ENCODE results near the gene CEND1. TPM values are rescaled to one million over a fixed set of nuclear protein-coding genes. Genes with fewer than 3 reads are reported as not detected.

The CEND1 gene
- total RNA-seq, 2 donors from 2014 or later = 1.2 to 3.9 TPM

- Mint-ChIP-seq H3K27ac (peak overlapping the region; percentile 86), H3K9me3 (no peaks in the 10 kb centered on the region), H3K27me3 (no peaks in the 10 kb centered on the region), H3K4me1 (no peaks in the 10 kb centered on the region), H3K36me3 (ENCODE audit: low read depth) (peaks cover 32% of the 10 kb centered on the region), H3K4me3 (peak overlapping the region; percentile 83)
- no peak for ATAC-seq (replicated peaks)
Observed at GRCh38 chr11:774873-775592, 14.9 kb downstream of the CEND1 start.

DNA sequence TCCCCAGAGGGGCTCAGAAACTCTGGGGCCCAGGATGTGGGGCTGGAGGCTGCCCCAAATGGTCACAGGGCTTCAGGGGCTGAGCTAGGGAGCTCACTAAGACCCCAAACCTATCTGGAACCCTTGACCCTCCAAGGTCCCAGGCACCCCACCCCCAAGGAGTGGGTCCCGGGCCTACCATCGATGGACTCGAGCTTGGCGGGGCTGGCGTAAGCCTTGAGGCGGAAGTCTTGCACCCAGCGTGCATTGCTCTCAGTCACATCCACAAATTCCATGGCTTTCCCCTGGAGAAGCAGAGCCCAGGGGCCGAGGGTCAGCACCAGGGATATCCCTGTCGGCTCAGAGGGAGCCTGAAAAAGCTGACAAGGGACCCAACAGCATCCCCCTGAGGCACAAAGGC lies 16.1 kb downstream of the CEND1 start:
- H3K4me1 Mint-ChIP-seq = no peaks in the 10 kb centered on the region
- H3K9me3 Mint-ChIP-seq = no peaks in the 10 kb centered on the region
- ATAC-seq (replicated peaks) = no peak
- peaks cover 38% of the 10 kb centered on the region for H3K36me3 Mint-ChIP-seq (ENCODE audit: low read depth)
- no peak overlapping the region for H3K27ac Mint-ChIP-seq
- no peak overlapping the region for H3K4me3 Mint-ChIP-seq
- no peaks in the 10 kb centered on the region for H3K27me3 Mint-ChIP-seq

GRCh38 chr11:773425-773824 lies 16.5 kb downstream of the CEND1 start:
- Mint-ChIP-seq H3K9me3 (no peaks in the 10 kb centered on the region), H3K27ac (no peak overlapping the region), H3K4me1 (no peaks in the 10 kb centered on the region), H3K36me3 (ENCODE audit: low read depth) (peaks cover 38% of the 10 kb centered on the region), H3K4me3 (no peak overlapping the region), H3K27me3 (no peaks in the 10 kb centered on the region)
- ATAC-seq (replicated peaks) = no peak

- peaks cover 38% of the 10 kb centered on the region for H3K36me3 Mint-ChIP-seq (ENCODE audit: low read depth)
- H3K4me1 Mint-ChIP-seq = no peaks in the 10 kb centered on the region
- H3K27me3 Mint-ChIP-seq = no peaks in the 10 kb centered on the region
- no peak overlapping the region for H3K27ac Mint-ChIP-seq
- ATAC-seq (replicated peaks) = no peak
- H3K4me3 Mint-ChIP-seq = no peak overlapping the region
- H3K9me3 Mint-ChIP-seq = no peaks in the 10 kb centered on the region
Observed at GRCh38 chr11:772429-773390, 17.2 kb downstream of the CEND1 start.

GRCh38 chr11:771617-772204 lies 18.2 kb downstream of the CEND1 start:
- Mint-ChIP-seq H3K36me3 (ENCODE audit: low read depth) (peaks cover 44% of the 10 kb centered on the region), H3K9me3 (no peaks in the 10 kb centered on the region), H3K4me1 (no peaks in the 10 kb centered on the region), H3K27ac (no peak overlapping the region), H3K27me3 (no peaks in the 10 kb centered on the region), H3K4me3 (no peak overlapping the region)
- no peak for ATAC-seq (replicated peaks)

- no peaks in the 10 kb centered on the region for H3K27me3 Mint-ChIP-seq
- ATAC-seq (replicated peaks) = no peak
- H3K4me1 Mint-ChIP-seq = no peaks in the 10 kb centered on the region
- H3K27ac Mint-ChIP-seq = no peak overlapping the region
- peaks cover 46% of the 10 kb centered on the region for H3K36me3 Mint-ChIP-seq (ENCODE audit: low read depth)
- H3K9me3 Mint-ChIP-seq = no peaks in the 10 kb centered on the region
- H3K4me3 Mint-ChIP-seq = no peak overlapping the region
Observed at GRCh38 chr11:770642-771616, 19.0 kb downstream of the CEND1 start.

DNA sequence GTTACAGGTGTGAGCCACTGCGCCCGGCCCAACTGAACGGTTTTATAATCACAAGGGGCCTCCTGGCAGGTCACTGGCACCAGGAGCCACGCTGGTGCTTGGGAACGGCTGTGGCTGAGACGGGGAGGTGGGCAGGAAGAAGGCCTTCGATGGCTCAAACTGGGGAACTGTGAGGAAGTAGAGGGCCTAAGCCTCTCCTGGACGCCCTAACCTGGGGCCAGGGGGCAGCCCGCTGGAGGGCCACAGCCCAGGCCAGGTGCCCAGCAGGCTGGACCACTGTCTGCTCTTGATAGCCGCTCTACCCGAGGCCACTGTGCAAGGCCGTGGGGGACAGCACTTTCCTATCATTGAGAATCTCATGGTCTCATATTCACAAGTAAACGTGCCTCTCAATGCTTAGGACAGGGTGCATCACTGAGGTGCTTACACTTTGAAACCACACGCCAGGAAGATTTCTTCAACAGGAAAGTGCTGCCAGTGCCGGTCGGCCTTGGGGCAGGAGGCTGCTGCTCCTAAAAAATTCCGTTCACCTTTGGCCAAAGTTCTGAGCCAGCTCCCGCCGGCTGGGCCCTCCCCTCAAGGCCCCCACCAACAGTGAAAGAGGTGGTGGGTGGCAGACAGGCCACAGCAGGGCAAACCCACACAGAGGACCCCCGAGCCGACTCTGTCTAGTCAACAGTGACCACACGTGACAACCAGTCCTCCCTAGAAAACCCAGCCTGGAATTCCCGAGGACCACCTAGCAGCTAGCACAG lies 19.8 kb downstream of the CEND1 start:
- no peak for ATAC-seq (replicated peaks)
- H3K36me3 Mint-ChIP-seq (ENCODE audit: low read depth) = peaks cover 48% of the 10 kb centered on the region
- no peaks in the 10 kb centered on the region for H3K4me1 Mint-ChIP-seq
- H3K9me3 Mint-ChIP-seq = no peaks in the 10 kb centered on the region
- H3K4me3 Mint-ChIP-seq = no peak overlapping the region
- no peak overlapping the region for H3K27ac Mint-ChIP-seq
- no peaks in the 10 kb centered on the region for H3K27me3 Mint-ChIP-seq

DNA sequence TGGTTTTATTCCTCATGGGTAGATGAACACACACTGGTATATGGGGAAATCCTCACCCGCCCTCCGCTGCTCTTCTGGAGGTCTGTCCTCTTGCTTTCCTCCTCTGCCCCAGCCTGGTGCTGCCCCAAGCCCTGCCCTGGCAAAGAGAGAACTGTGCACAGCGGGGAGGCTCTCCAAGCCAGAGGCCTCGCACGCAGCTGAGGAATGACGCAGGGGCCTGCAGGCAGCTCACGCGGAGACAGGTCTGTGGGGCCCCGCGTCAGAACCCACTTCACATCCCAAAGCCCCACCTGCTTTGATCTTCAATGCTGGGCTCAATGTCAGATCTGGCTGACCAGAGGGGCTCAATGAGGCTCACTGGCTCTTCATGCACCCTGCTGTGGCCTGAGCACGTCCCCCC lies 22.7 kb downstream of the CEND1 start:
- Mint-ChIP-seq H3K4me3 (no peak overlapping the region), H3K36me3 (ENCODE audit: low read depth) (peaks cover 61% of the 10 kb centered on the region), H3K9me3 (no peaks in the 10 kb centered on the region)

DNA sequence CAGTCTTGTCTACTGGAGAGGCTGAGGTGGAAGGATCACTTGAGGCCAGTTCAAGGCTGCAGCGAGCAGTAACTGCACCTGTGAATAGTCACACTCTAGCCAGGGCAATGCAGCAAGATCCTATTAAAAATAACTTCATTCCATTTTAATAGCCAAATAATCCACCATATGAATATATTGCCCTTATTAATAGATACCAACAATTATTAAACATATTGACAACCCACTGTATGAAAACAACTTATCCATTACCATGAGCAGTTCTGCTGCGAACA lies 23.0 kb downstream of the CEND1 start:
- peaks cover 64% of the 10 kb centered on the region for H3K36me3 Mint-ChIP-seq (ENCODE audit: low read depth)
- H3K9me3 Mint-ChIP-seq = no peaks in the 10 kb centered on the region
- no peaks in the 10 kb centered on the region for H3K4me1 Mint-ChIP-seq
- no peak overlapping the region for H3K4me3 Mint-ChIP-seq
- peak overlapping the region; percentile 43 for H3K27ac Mint-ChIP-seq
- no peak for ATAC-seq (replicated peaks)
- H3K27me3 Mint-ChIP-seq = no peaks in the 10 kb centered on the region

More for the DNA sequence above, 22.7 kb downstream of the CEND1 start:
- ATAC-seq (replicated peaks) = no peak
- H3K27me3 Mint-ChIP-seq = no peaks in the 10 kb centered on the region
- H3K4me1 Mint-ChIP-seq = no peaks in the 10 kb centered on the region
- H3K27ac Mint-ChIP-seq = no peak overlapping the region

DNA sequence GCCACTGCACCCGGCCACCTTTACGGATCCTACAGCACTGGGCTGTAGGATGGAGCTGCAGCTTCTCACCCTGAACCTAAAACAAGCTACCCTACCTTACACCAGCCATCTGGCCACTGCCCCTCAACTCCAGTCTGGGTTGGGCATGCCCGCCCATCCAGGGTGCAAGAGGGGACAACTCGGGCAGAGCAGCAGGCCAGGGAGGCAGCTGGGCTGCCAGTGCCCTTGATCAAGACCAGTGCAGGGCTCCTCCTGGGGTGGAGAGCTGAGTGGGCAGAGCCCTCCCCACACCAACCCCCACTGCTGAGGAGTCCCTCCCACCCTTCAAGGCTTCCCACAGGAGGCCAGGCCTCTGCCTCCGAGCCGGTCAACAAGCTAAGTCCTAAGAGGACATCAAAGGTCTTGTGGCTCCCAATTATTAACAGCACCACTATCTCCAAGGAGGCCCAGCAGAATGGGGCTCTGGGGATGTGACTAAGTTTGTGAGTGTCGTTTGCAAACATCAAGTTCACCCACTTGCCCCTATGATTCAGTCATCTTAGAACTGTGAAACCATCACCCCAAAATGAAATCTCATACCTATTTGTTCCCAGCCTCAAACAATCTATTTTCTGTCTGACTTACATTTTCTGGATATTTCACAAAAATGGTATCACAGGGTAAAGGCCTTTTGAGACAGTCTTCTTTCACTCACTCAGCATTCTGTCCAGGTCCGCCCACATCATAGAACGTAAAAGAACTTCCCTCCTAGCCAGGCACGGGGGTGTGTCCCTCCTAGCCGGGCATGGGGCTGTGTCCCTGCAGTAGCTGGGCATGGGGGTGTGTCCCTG lies 23.6 kb downstream of the CEND1 start:
- Mint-ChIP-seq H3K36me3 (ENCODE audit: low read depth) (peaks cover 70% of the 10 kb centered on the region), H3K27me3 (no peaks in the 10 kb centered on the region), H3K9me3 (no peaks in the 10 kb centered on the region), H3K4me3 (no peak overlapping the region), H3K4me1 (no peaks in the 10 kb centered on the region), H3K27ac (peak overlapping the region; percentile 43)
- peak; percentile 70 for ATAC-seq (replicated peaks)

- no peaks in the 10 kb centered on the region for H3K27me3 Mint-ChIP-seq
- H3K36me3 Mint-ChIP-seq (ENCODE audit: low read depth) = peaks cover 73% of the 10 kb centered on the region
- H3K4me1 Mint-ChIP-seq = no peaks in the 10 kb centered on the region
- no peak overlapping the region for H3K4me3 Mint-ChIP-seq
- H3K9me3 Mint-ChIP-seq = no peaks in the 10 kb centered on the region
- ATAC-seq (replicated peaks) = no peak
- no peak overlapping the region for H3K27ac Mint-ChIP-seq
Observed at GRCh38 chr11:765802-766091, 24.1 kb downstream of the CEND1 start.

DNA sequence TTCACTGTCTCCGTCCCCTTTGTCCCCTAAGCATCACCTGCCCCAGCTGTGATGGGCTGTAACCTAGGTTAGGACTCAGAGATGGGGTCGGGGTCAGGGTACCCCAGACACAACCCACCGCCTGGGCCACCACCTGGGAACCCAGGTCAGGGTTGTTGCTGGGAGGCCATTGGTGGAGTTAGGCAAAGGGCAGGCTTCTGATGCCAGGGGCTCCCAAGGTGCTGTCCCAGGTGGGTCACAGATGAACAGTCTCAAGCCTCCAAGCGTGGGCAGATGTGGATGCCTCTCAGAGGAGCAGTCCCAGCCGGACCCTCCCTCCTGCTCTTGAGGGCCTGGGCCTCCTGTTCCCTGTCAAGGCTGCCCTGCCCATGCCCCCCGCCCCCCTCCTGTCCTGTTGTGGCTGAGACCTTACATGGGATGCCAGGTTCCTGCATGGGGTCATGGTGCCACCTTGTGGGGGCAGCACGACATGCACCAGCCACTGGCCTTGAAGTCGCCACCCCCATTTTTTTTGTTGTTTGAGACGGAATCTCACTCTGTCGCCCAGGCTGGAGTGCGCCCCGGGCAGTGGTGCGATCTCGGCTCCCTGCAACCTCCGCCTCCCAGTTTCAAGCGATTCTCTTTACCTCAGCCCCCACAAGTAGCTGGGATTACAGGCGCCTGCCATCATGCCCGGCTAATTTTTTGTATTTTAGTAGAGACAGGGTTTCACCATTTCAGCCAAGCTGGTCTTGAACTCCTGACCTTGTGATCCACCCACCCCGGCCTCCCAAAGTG lies 24.7 kb downstream of the CEND1 start:
- Mint-ChIP-seq H3K36me3 (ENCODE audit: low read depth) (peaks cover 73% of the 10 kb centered on the region), H3K27ac (no peak overlapping the region), H3K4me1 (no peaks in the 10 kb centered on the region)

More for the DNA sequence above, 24.7 kb downstream of the CEND1 start:
- Mint-ChIP-seq H3K27me3 (no peaks in the 10 kb centered on the region), H3K9me3 (no peaks in the 10 kb centered on the region), H3K4me3 (no peak overlapping the region)
- peak; percentile 47 for ATAC-seq (replicated peaks)

Data from activated T-helper 17 cell treated with anti-CD3 and anti-CD28 coated beads, Interleukin-2, amount 50 U/mL, for 72 hours (primary cell).